ENCODE data around the gene FOXN3.
"Not testable (repeated sequence)": the region's sequence is repeated elsewhere in the genome, so short reads cannot be mapped to it uniquely, and the experiment has no call there.

Gene FOXN3

GRCh38 chr14:89131004-89131750 is 285.9 kb downstream of the FOXN3 start:
- DNase-seq (ENCODE audit: low read depth in 2 of 2), result no peak

- no peak for DNase-seq (ENCODE audit: low read depth in 2 of 2)
Observed at GRCh38 chr14:89129570-89129969, 287.5 kb downstream of the FOXN3 start.

GRCh38 chr14:89128311-89129026 is 288.6 kb downstream of the FOXN3 start:
- no peak for DNase-seq (ENCODE audit: low read depth in 2 of 2)

GRCh38 chr14:89126461-89126860 is 290.6 kb downstream of the FOXN3 start:
- DNase-seq (ENCODE audit: low read depth in 2 of 2), result no peak

- DNase-seq (ENCODE audit: low read depth in 2 of 2), result no peak
Observed at GRCh38 chr14:89125216-89125615, 291.8 kb downstream of the FOXN3 start.

- no peak for DNase-seq (ENCODE audit: low read depth in 2 of 2)
Observed at GRCh38 chr14:89123851-89124250, 293.2 kb downstream of the FOXN3 start.

GRCh38 chr14:89123215-89123614 is 293.8 kb downstream of the FOXN3 start:
- no peak for DNase-seq (ENCODE audit: low read depth in 2 of 2)

- DNase-seq (ENCODE audit: low read depth in 2 of 2), result no peak
Observed at GRCh38 chr14:89121968-89122620, 294.9 kb downstream of the FOXN3 start.

GRCh38 chr14:89117012-89117411 is 300.0 kb downstream of the FOXN3 start:
- no peak for DNase-seq (ENCODE audit: low read depth in 2 of 2)

- no peak for DNase-seq (ENCODE audit: low read depth in 2 of 2)
Observed at GRCh38 chr14:89114109-89114508, 302.9 kb downstream of the FOXN3 start.

- DNase-seq (ENCODE audit: low read depth in 2 of 2), result no peak
Observed at GRCh38 chr14:89112720-89113119, 304.3 kb downstream of the FOXN3 start.

GRCh38 chr14:89111766-89112543 is 305.1 kb downstream of the FOXN3 start:
- DNase-seq (ENCODE audit: low read depth in 2 of 2), result not testable (repeated sequence)

- DNase-seq (ENCODE audit: low read depth in 2 of 2), result not testable (repeated sequence)
Observed at GRCh38 chr14:89111232-89111631, 305.8 kb downstream of the FOXN3 start.

GRCh38 chr14:89110110-89110509 is 306.9 kb downstream of the FOXN3 start:
- DNase-seq (ENCODE audit: low read depth in 2 of 2), result no peak

GRCh38 chr14:89108608-89109007 is 308.4 kb downstream of the FOXN3 start:
- no peak for DNase-seq (ENCODE audit: low read depth in 2 of 2)

- no peak for DNase-seq (ENCODE audit: low read depth in 2 of 2)
Observed at GRCh38 chr14:89107626-89108025, 309.4 kb downstream of the FOXN3 start.
